Mammary epithelial cell (primary cell): ENCODE results near the gene CTBP2.

Experiments
- CTCF ChIP-seq, 2 donors: IDR thresholded peaks in 1 of 2; conservative IDR thresholded peaks in 1 of 2; 2 replicates each; pipeline ENCODE4 v1.5.1; 2011 to 2012; ENCODE audit warnings: inconsistent platforms in 2 of 2, low read length in 2 of 2, mild to moderate bottlenecking in 2 of 2, control low read depth in 1 of 2, low read depth in 1 of 2; ENCODE audit not compliant: insufficient read depth in 1 of 2; ENCODE audit errors: extremely low read depth in 1 of 2
- EZH2 ChIP-seq: IDR thresholded peaks from 2 replicates; pipeline ENCODE4 v1.6.1; 2012; ENCODE audit warnings: low read length, inconsistent platforms, borderline replicate concordance

- TF ChIP-seq EZH2, result no peak
- TF ChIP-seq CTCF (conservative IDR thresholded peaks at IDR 0.05 in 1 of 2, IDR thresholded peaks at IDR 0.05 in 1 of 2; ENCODE audit: extremely low read depth in 1 of 2, insufficient read depth in 1 of 2, low read depth in 1 of 2, low read length in 2 of 2), result no peak
Measured at GRCh38 chr10:125200396-125200795, 40.0 kb upstream of the CTBP2 start.
